Psoas muscle (tissue), 8 donors: ENCODE data around the gene STRN. TPM values are rescaled to one million over a fixed set of nuclear protein-coding genes. Genes with fewer than 3 reads are reported as not detected.

Experiments
- ATAC-seq, 4 donors: fragments of 200-7000 bp; cut with Tn5 transposase; one replicate each; pipeline ENCODE4 v1.9.1; 2020; ENCODE audit warnings: moderate library complexity in 3 of 4, mild to moderate bottlenecking in 2 of 4
- DNase-seq, 2 donors: peaks; one replicate each; pipeline ENCODE4 v3.0.0-alpha.2; 2020
- H3K27ac ChIP-seq: fragments of 200-600 bp; one replicate; pipeline ENCODE4 v1.8.0; 2022
- H3K27me3 ChIP-seq, 3 donors: fragments of 200-600 bp in 1 of 3; one replicate each; pipeline versions ENCODE4 v1.6.1 to v1.8.0; 2013 to 2022; ENCODE audit warnings: low read length in 2 of 3, mild to moderate bottlenecking in 2 of 3, moderate library complexity in 1 of 3; ENCODE audit not compliant: insufficient read depth in 3 of 3
- H3K36me3 ChIP-seq, 2 donors: fragments of 200-600 bp in 1 of 2; one replicate each; pipeline versions ENCODE4 v1.6.1 to v1.8.0; 2013 to 2022; ENCODE audit warnings: low read depth in 1 of 2, mild to moderate bottlenecking in 1 of 2, moderate library complexity in 1 of 2; ENCODE audit not compliant: insufficient read depth in 1 of 2
- H3K4me1 ChIP-seq: fragments of 200-600 bp; one replicate; pipeline ENCODE4 v1.8.0; 2022
- H3K4me3 ChIP-seq: fragments of 200-600 bp; one replicate; pipeline ENCODE4 v1.8.0; 2022; ENCODE audit warnings: mild to moderate bottlenecking
- H3K9me3 ChIP-seq: fragments of 200-600 bp; one replicate; pipeline ENCODE4 v1.8.0; 2022
- CTCF ChIP-seq: fragments of 200-600 bp; IDR thresholded peaks from one replicate; pipeline ENCODE4 v1.8.0; 2022; ENCODE audit warnings: antibody characterized with exemption
- WGBS, 3 donors: extraction: QIAGEN DNeasy Blood & Tissue Kit; methylation state at CpG; one replicate each; pipeline versions ENCODE4 v1.1.6 to v1.1.7; 2013; 5-methylcytosine and 5-hydroxymethylcytosine counted together
- intact Hi-C, 2 donors: fragments of 100-400 bp; cut with DNase I; formaldehyde crosslinking; loops; one replicate each; pipeline versions ENCODE4 v1.11.0 to v1.14.2; 2022
- polyA plus RNA-seq, 3 donors: library from polyadenylated mRNA; stranded (reverse); fragments of 200-250 nt; gene quantifications; one replicate each; pipeline ENCODE4 v1.2.3, GENCODE V29; 2013
- total RNA-seq, 4 donors: library from RNA; stranded (reverse); fragmentation: NEBNext Ultra II Directional in 2 of 4; extraction: Animal tissue kit (Norgen Biotek cat#: 25700) in 2 of 4; gene quantifications; one replicate each; pipeline versions ENCODE4 v1.2.1 to v1.2.4, GENCODE V29; 2021 to 2023
- donor health status: healthy with polysubstance abuse.
- donor health status: DM: no; HTN: no; CAD: no; lungs with moderate emphysema.
- donor health status: Bipolar disorder and iron deficiency.
- donor health status: healthy.
- donor health status: DM: yes; HTN: yes; CAD: no.
- donor health status: DM: no; HTN: no; CAD: no.
- donor health status: DM: no; HTN: no; CAD: no.
- donor health status: DM: yes; HTN: yes; CAD: no.

The STRN gene
- total and polyA plus RNA-seq, 7 donors: 12.7 to 48.5 (median 29.1) TPM

DNA sequence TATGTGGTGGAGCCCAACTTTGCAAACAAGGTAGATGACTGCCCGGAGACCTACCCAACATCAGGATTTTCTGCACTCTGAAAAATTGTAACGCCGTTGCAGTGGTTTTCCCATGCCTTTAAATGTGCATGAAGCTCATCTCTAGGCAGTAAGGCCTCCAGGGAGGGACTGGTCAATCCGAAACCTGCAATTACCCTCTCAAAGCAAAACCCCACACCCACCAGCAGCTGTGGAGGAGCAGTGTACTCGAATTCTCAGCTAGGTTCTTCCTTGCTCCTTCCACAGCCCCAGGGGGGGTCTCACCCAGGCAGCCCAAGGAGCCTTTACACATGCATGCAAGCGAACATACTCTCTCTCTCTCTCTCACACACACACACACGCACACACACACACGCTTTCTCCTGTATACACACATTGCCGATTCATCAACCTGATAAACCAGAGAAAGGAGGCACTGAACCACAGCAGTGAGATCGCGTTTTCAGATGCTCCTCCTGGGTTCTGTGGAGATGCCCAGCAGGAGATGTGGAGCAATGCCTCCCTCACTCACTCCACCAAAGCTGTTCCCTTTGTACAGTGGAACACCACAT is 160.6 kb downstream of the STRN start:
- Histone ChIP-seq H3K4me3 (no peak overlapping the region), H3K27ac (no peak overlapping the region), H3K4me1 (no peaks in the 10 kb centered on the region), H3K27me3 (no peaks in the 10 kb centered on the region), H3K36me3 (no peaks in the 10 kb centered on the region), H3K9me3 (no peaks in the 10 kb centered on the region)
- DNase-seq (no peak), ATAC-seq (no peak)
- 76 to 82% (median 80%) methylated on average over 11 of the region's 11 CpGs for WGBS, 3 donors
- no peak for TF ChIP-seq CTCF
- intact Hi-C loops: no loop called here

DNA sequence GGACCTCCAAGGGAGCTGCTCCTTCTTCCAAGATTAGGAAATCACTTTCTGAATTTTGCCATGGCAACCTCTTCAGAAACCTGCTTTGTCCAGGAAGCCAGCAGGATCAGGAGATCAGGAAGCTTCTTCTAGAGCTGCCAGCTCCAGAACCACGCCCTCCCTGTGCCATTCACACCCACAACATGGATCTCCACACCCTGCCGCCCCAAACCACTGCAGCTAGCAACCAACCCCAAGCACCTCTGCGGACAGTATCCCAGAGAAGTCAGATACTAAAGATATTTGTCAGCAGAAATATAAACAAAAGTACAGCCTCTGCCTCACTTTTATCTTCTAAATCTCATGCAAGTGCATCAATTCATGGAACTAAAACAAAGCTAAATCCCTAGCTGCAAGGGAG is 163.4 kb downstream of the STRN start:
- intact Hi-C loops: no loop called here
- Histone ChIP-seq H3K36me3 (no peaks in the 10 kb centered on the region), H3K27ac (no peak overlapping the region), H3K27me3 (no peaks in the 10 kb centered on the region), H3K4me3 (no peak overlapping the region), H3K9me3 (no peaks in the 10 kb centered on the region), H3K4me1 (no peaks in the 10 kb centered on the region)
- TF ChIP-seq CTCF: no peak
- ATAC-seq (no peak), DNase-seq (no peak)
- 74 to 88% (median 84%) methylated on average over 3 of the region's 3 CpGs for WGBS, 3 donors

- intact Hi-C loops: no loop called here
- no peak overlapping the region for H3K4me3 ChIP-seq
- no peak for TF ChIP-seq CTCF
- no peaks in the 10 kb centered on the region for H3K36me3 ChIP-seq
- H3K27ac ChIP-seq: no peak overlapping the region
- ATAC-seq (no peak), DNase-seq (no peak)
- H3K27me3 ChIP-seq: peaks cover 0 to 4% (median 0%) of the 10 kb centered on the region in 3 donors
- no peaks in the 10 kb centered on the region for H3K9me3 ChIP-seq
- H3K4me1 ChIP-seq: no peaks in the 10 kb centered on the region
- 88 to 91% (median 89%) methylated on average over 6 of the region's 6 CpGs for WGBS, 3 donors
Measured at GRCh38 chr2:36801088-36801487, 165.2 kb downstream of the STRN start.

GRCh38 chr2:36800381-36800780 is 166.0 kb downstream of the STRN start:
- 91 to 96% (median 92%) methylated on average over 11 of the region's 11 CpGs for WGBS, 3 donors
- no peak for TF ChIP-seq CTCF
- intact Hi-C loops: no loop called here
- Histone ChIP-seq H3K4me3 (no peak overlapping the region), H3K27me3 (peaks cover 0 to 4% (median 0%) of the 10 kb centered on the region in 3 donors), H3K36me3 (no peaks in the 10 kb centered on the region), H3K4me1 (no peaks in the 10 kb centered on the region), H3K27ac (no peak overlapping the region), H3K9me3 (no peaks in the 10 kb centered on the region)
- ATAC-seq (no peak), DNase-seq (no peak)

DNA sequence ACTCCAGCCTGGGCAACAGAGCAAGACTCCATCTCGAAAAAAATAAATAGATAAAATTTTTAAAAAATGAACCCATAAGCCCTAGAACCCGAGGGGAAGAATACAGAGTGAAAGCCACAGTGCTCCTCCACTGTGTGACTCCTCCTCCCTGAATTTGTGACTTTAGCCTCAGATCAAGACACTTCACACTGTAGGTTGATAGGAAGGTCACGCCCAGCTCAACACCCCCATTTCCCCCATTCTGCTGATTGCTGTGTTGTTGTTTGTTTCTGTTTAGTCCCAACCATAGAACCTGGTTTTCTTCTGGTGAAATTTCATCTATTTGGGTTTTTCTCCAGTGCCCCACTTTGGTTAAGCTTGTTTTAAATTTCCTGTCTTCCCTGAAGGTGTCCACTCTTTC is 167.6 kb downstream of the STRN start:
- no peak overlapping the region for H3K27ac ChIP-seq
- ATAC-seq (no peak), DNase-seq (no peak)
- no peaks in the 10 kb centered on the region for H3K4me1 ChIP-seq
- H3K9me3 ChIP-seq: no peaks in the 10 kb centered on the region
- no peaks in the 10 kb centered on the region for H3K36me3 ChIP-seq
- no peak for TF ChIP-seq CTCF
- no peak overlapping the region for H3K4me3 ChIP-seq
- H3K27me3 ChIP-seq: peaks cover 0 to 4% (median 0%) of the 10 kb centered on the region in 3 donors
- 82 to 90% (median 88%) methylated on average over 3 of the region's 3 CpGs for WGBS, 3 donors
- intact Hi-C loops: no loop called here
